ENCODE measurements around the gene SIL1. TPM values are rescaled to one million over a fixed set of nuclear protein-coding genes. Genes with fewer than 3 reads are reported as not detected.

Gene SIL1
- total and polyA plus RNA-seq, 2 donors (not counting 1 experiment from before 2014, with no cell fraction given) = 66.4 to 85.5 TPM

DNA sequence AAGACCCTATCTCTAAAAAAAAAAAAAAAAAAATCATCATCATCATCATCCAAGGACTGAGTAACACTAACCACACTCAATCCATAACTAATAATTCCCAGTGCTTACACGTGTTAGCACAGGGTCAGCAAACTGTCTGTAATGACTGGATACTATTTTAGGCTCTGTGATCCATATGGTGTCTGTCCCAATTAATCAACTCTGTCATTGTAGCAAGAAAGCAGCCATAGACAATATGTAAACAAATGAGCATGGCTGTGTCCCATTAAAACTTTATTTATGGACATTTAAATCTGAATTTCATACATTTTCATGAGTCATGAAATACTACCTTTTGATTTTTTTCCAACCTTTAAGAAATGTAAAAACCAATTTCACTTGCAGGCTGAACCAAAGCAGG lies 148.4 kb downstream of the SIL1 start:
- no peak for TF ChIP-seq EZH2 (IDR thresholded peaks at IDR 0.05; ENCODE audit: low read length, missing control alignments)
- TF ChIP-seq, protein P1, sequence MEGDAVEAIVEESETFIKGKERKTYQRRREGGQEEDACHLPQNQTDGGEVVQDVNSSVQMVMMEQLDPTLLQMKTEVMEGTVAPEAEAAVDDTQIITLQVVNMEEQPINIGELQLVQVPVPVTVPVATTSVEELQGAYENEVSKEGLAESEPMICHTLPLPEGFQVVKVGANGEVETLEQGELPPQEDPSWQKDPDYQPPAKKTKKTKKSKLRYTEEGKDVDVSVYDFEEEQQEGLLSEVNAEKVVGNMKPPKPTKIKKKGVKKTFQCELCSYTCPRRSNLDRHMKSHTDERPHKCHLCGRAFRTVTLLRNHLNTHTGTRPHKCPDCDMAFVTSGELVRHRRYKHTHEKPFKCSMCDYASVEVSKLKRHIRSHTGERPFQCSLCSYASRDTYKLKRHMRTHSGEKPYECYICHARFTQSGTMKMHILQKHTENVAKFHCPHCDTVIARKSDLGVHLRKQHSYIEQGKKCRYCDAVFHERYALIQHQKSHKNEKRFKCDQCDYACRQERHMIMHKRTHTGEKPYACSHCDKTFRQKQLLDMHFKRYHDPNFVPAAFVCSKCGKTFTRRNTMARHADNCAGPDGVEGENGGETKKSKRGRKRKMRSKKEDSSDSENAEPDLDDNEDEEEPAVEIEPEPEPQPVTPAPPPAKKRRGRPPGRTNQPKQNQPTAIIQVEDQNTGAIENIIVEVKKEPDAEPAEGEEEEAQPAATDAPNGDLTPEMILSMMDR (conservative IDR thresholded peaks at IDR 0.05 in 1 of 2, IDR thresholded peaks at IDR 0.05 in 1 of 2; ENCODE audit: low read depth in 1 of 2, low read length in 2 of 2) = no peak
- H4K20me1 ChIP-seq (ENCODE audit: control insufficient read depth, extremely low read depth, insufficient read depth, low read length) = no peaks in the 10 kb centered on the region
- no peak overlapping the region for H3K9ac ChIP-seq (ENCODE audit: insufficient read depth, low read length)
- H3K4me3 ChIP-seq (replicated peaks in 1 of 4; ENCODE audit: control extremely low read depth in 1 of 4, insufficient read depth in 1 of 4, low read depth in 3 of 4, low read length in 4 of 4) = no peak overlapping the region
- H3K4me1 ChIP-seq (ENCODE audit: control insufficient read depth, extremely low read depth, insufficient read depth, low read length) = no peaks in the 10 kb centered on the region
- no peak overlapping the region for H3K4me2 ChIP-seq (ENCODE audit: extremely low read depth, insufficient read depth, low read length)
- no peaks in the 10 kb centered on the region for H3K36me3 ChIP-seq (ENCODE audit: control insufficient read depth, insufficient read depth, low read length)
- no peaks in the 10 kb centered on the region for H3K27me3 ChIP-seq (ENCODE audit: control insufficient read depth, insufficient read depth, low read length)
- no peaks in the 10 kb centered on the region for H3K79me2 ChIP-seq (ENCODE audit: control insufficient read depth, insufficient read depth, low read length)
- no peak overlapping the region for H2AFZ ChIP-seq (ENCODE audit: low read length)
- H3K27ac ChIP-seq (ENCODE audit: insufficient read depth, low read length) = no peak overlapping the region
- H3K9me3 ChIP-seq (ENCODE audit: control insufficient read depth, insufficient read depth, low read depth, low read length) = no peaks in the 10 kb centered on the region
- DNase-seq (ENCODE audit: low read depth in 2 of 2) = no peak

DNA sequence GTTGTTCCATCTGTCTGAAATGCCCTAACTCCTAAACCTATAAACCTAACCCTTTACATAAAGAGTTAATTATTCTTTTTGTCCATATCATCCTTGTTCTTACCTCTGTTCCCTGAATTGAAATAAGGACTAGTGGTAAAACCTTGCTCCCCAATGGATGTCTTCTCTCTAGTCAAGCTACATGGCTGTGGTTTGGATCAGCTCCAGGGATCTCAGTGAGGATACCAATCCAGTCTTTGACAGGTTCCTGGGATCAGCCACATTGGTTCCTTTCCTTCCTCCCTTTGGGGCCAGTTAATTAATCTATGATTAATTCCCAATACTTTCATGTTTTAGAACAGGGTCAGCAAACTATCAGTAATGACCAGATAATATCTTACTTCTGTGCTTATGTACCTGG lies 151.6 kb downstream of the SIL1 start:
- peak in 1 of 2 donors; percentile 29 for DNase-seq (ENCODE audit: low read depth in 2 of 2)
- no peaks in the 10 kb centered on the region for H3K9me3 ChIP-seq (ENCODE audit: control insufficient read depth, insufficient read depth, low read depth, low read length)
- no peaks in the 10 kb centered on the region for H3K79me2 ChIP-seq (ENCODE audit: control insufficient read depth, insufficient read depth, low read length)

DNA sequence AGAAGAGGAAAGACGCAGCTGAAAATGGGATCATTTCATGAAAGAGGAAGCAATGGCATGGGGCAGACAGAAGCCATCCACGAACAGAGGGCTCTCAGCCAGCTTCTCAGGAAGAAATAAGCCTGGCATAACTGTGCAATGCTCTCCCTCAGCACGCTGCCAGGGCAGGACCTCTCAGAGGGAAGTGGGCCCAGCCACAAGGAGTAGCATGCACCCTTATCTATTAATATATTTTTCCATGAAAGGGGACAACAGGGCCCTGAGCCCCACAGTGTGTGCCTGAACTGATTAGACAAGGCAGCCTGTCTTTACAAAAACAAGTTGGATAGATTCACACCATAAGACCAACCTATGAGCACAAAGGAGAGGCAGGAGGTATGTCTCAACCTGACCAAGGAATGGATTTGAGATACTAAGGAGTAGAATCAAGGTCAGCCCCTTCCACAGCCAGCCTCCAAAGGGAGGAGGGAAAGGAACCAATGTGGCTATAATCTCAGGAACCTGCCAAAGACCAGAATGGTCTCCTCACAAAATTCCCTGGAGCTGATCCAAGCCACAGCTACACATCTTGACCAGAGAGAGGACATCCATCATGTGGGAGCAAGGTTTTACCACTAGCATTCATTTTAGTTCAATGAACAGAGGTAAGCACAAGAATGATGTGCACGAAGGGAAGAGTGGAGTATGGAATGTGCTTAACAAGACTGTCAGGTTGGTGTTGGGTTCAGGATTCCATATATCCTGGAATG lies 154.8 kb downstream of the SIL1 start:
- Histone ChIP-seq H3K4me2 (ENCODE audit: extremely low read depth, insufficient read depth, low read length) (no peak overlapping the region), H4K20me1 (ENCODE audit: control insufficient read depth, extremely low read depth, insufficient read depth, low read length) (no peaks in the 10 kb centered on the region), H3K4me3 (replicated peaks in 1 of 4; ENCODE audit: control extremely low read depth in 1 of 4, insufficient read depth in 1 of 4, low read depth in 3 of 4, low read length in 4 of 4) (no peak overlapping the region), H3K4me1 (ENCODE audit: control insufficient read depth, extremely low read depth, insufficient read depth, low read length) (no peaks in the 10 kb centered on the region), H3K79me2 (ENCODE audit: control insufficient read depth, insufficient read depth, low read length) (no peaks in the 10 kb centered on the region), H3K9me3 (ENCODE audit: control insufficient read depth, insufficient read depth, low read depth, low read length) (no peaks in the 10 kb centered on the region), H3K36me3 (ENCODE audit: control insufficient read depth, insufficient read depth, low read length) (no peaks in the 10 kb centered on the region), H3K9ac (ENCODE audit: insufficient read depth, low read length) (no peak overlapping the region), H3K27ac (ENCODE audit: insufficient read depth, low read length) (no peak overlapping the region), H2AFZ (ENCODE audit: low read length) (no peak overlapping the region), H3K27me3 (ENCODE audit: control insufficient read depth, insufficient read depth, low read length) (no peaks in the 10 kb centered on the region)
- DNase-seq (ENCODE audit: low read depth in 2 of 2) = peak in 1 of 2 donors; percentile 84
- no peak for TF ChIP-seq EZH2 (IDR thresholded peaks at IDR 0.05; ENCODE audit: low read length, missing control alignments)
- TF ChIP-seq, protein P1 (conservative IDR thresholded peaks at IDR 0.05 in 1 of 2, IDR thresholded peaks at IDR 0.05 in 1 of 2; ENCODE audit: low read depth in 1 of 2, low read length in 2 of 2) = no peak

More for the DNA sequence above, 151.6 kb downstream of the SIL1 start:
- H3K36me3 ChIP-seq (ENCODE audit: control insufficient read depth, insufficient read depth, low read length) = no peaks in the 10 kb centered on the region
- H3K9ac ChIP-seq (ENCODE audit: insufficient read depth, low read length) = no peak overlapping the region
- H3K4me3 ChIP-seq (replicated peaks in 1 of 4; ENCODE audit: control extremely low read depth in 1 of 4, insufficient read depth in 1 of 4, low read depth in 3 of 4, low read length in 4 of 4) = no peak overlapping the region
- H3K27me3 ChIP-seq (ENCODE audit: control insufficient read depth, insufficient read depth, low read length) = no peaks in the 10 kb centered on the region
- no peak for TF ChIP-seq EZH2 (IDR thresholded peaks at IDR 0.05; ENCODE audit: low read length, missing control alignments)
- TF ChIP-seq, protein P1 (conservative IDR thresholded peaks at IDR 0.05 in 1 of 2, IDR thresholded peaks at IDR 0.05 in 1 of 2; ENCODE audit: low read depth in 1 of 2, low read length in 2 of 2) = no peak
- H3K4me2 ChIP-seq (ENCODE audit: extremely low read depth, insufficient read depth, low read length) = no peak overlapping the region
- H4K20me1 ChIP-seq (ENCODE audit: control insufficient read depth, extremely low read depth, insufficient read depth, low read length) = no peaks in the 10 kb centered on the region
- no peak overlapping the region for H3K27ac ChIP-seq (ENCODE audit: insufficient read depth, low read length)
- no peak overlapping the region for H2AFZ ChIP-seq (ENCODE audit: low read length)
- H3K4me1 ChIP-seq (ENCODE audit: control insufficient read depth, extremely low read depth, insufficient read depth, low read length) = no peaks in the 10 kb centered on the region

Measured in fibroblast of lung (primary cell).